Measurements from ENCODE around the gene UCMA. TPM values are rescaled to one million over a fixed set of nuclear protein-coding genes. Genes with fewer than 3 reads are reported as not detected.

UCMA gene, protein sequence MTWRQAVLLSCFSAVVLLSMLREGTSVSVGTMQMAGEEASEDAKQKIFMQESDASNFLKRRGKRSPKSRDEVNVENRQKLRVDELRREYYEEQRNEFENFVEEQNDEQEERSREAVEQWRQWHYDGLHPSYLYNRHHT
- total RNA-seq (2022; extraction: Qiagen RNA extraction; ENCODE audit: low read depth): not detected in 5 replicates

DNA sequence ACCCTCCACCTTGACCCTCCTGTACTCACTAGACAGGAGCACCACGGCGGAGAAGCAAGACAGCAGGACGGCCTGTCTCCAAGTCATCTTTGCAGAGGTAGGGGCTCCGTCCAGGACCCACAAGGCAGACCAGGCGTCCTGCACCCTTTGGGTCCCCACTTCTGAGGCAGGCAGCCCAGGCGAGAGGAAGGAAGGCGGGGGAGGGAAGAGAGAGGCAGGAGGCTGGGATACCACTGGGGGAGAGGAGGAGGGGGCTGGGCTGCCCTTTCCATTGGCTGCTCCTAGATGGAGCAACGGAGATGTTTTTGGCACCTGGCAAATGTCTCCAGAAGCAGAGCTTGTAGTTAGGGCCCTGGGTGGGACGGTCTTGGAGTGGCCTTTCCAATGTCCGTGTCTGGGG, at the start of gene UCMA:
Gene UCMA, minus strand, starts transcription at position 203 of the 400 bp plus-strand sequence. Its CDS starts 116 bp downstream, at position 87.

Other genes starting within 250 kb of the UCMA start
- 0.86 to 1.3 TPM (median 0.91 TPM) in 5 replicates for gene CCDC3, start 232.7 kb downstream of the UCMA start, total RNA-seq (2022; extraction: Qiagen RNA extraction; ENCODE audit: low read depth)
- 46.9 to 53.3 TPM (median 51.3 TPM) in 5 replicates for gene OPTN, start 134.2 kb downstream of the UCMA start, total RNA-seq (2022; extraction: Qiagen RNA extraction; ENCODE audit: low read depth)
- gene MCM10, start 72.8 kb downstream of the UCMA start, total RNA-seq (2022; extraction: Qiagen RNA extraction; ENCODE audit: low read depth): 19.7 to 24.0 TPM (median 21.3 TPM) in 5 replicates
- gene PHYH, start 65.7 kb upstream of the UCMA start, total RNA-seq (2022; extraction: Qiagen RNA extraction; ENCODE audit: low read depth): 30.4 to 33.4 TPM (median 31.6 TPM) in 5 replicates
- gene SEPHS1, start 113.9 kb upstream of the UCMA start, total RNA-seq (2022; extraction: Qiagen RNA extraction; ENCODE audit: low read depth): 57.0 to 70.5 TPM (median 66.0 TPM) in 5 replicates

Measured in A549 treated with GW870086 at 1 μM for 4 hours (cell line).